ENCODE results near the gene IGF2BP2. TPM values are rescaled to one million over a fixed set of nuclear protein-coding genes. Genes with fewer than 3 reads are reported as not detected.

Gene IGF2BP2
- total and polyA plus RNA-seq, 2 donors from 2014 or later, result 7.7 to 26.9 TPM

DNA sequence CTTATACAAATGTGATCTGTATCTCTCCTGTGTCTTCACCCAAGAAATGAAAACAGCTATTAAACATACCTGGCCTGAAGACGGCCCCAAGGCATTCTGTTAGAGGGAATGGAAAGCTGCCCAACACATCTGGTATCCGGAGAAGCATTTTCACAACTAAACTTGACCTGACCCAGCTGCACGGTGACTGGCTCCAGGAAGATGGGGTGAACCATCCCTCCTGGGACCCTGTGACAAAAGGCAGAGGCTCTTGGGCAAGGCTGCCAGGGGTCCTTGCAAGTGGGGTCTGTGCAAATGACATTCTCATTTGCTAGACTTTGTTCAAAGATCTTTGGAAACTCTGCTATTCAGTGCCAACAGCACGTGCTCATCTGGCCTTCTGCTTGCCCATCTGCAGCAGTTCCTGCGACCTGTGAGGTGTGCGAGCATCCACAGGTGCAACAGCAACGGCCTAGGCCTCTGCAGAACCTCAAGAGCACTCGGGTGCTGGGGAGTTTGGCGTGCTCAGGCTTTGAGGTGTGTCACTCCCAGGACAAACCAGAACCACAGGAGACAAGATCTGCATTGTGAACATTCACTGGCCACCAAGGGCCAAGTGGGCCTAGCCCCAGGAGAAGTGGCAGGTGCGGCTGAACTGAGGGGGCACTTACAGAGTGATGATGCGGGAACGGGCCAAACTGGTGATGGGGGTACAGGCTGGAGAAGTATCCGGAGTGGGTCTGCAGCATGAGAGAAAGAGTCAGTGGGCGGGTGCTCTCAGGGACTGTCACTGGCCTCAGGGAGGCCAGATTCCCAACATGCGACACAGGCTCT lies 166.9 kb downstream of the IGF2BP2 start:
- H3K4me1 ChIP-seq (ENCODE audit: control insufficient read depth in 2 of 3, insufficient read depth in 2 of 3, low read depth in 1 of 3, low read length in 3 of 3), result peaks cover 0 to 2% (median 0%) of the 10 kb centered on the region in 3 donors
- H3K27ac ChIP-seq (ENCODE audit: low read depth in 2 of 2, low read length in 2 of 2), result no peak overlapping the region
- peaks cover 2 to 15% (median 6%) of the 10 kb centered on the region in 3 donors for H3K36me3 ChIP-seq (ENCODE audit: control insufficient read depth in 2 of 3, insufficient read depth in 3 of 3, low read length in 3 of 3)
- H3K9me3 ChIP-seq (ENCODE audit: control insufficient read depth in 2 of 3, insufficient read depth in 1 of 3, low read length in 3 of 3), result no peaks in the 10 kb centered on the region
- H3K4me3 ChIP-seq (ENCODE audit: low read length in 3 of 3), result no peak overlapping the region
- no peak for DNase-seq
- TF ChIP-seq, protein P1, sequence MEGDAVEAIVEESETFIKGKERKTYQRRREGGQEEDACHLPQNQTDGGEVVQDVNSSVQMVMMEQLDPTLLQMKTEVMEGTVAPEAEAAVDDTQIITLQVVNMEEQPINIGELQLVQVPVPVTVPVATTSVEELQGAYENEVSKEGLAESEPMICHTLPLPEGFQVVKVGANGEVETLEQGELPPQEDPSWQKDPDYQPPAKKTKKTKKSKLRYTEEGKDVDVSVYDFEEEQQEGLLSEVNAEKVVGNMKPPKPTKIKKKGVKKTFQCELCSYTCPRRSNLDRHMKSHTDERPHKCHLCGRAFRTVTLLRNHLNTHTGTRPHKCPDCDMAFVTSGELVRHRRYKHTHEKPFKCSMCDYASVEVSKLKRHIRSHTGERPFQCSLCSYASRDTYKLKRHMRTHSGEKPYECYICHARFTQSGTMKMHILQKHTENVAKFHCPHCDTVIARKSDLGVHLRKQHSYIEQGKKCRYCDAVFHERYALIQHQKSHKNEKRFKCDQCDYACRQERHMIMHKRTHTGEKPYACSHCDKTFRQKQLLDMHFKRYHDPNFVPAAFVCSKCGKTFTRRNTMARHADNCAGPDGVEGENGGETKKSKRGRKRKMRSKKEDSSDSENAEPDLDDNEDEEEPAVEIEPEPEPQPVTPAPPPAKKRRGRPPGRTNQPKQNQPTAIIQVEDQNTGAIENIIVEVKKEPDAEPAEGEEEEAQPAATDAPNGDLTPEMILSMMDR (IDR thresholded peaks at IDR 0.05; ENCODE audit: borderline replicate concordance, extremely low read depth, insufficient read depth), result no peak
- no peaks in the 10 kb centered on the region for H3K27me3 ChIP-seq (ENCODE audit: control insufficient read depth, insufficient read depth, low read length)
- FAIRE-seq, result no peak
- intact Hi-C loops (cut with DNase I), result no loop called here
- H3K9ac ChIP-seq (ENCODE audit: low read length in 3 of 3), result no peak overlapping the region

DNA sequence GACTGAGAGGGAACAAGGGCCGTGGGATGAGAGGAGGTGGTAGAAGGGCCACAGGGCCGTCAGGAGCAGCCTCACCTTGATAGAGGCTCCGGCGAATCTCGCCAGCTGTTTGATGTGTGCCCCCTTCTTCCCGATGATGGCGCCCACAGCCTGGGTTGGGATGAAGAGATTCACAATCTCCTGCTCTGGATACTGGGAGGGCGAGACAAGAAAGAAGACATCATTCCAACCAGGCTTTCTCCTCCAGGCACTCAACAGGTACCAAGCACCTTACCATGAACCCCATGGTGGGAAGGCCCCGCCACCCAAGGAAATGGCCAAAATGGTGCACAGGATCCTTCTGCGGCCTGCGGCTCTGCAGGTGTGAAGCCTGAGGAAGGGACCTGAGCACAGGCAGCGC lies 167.6 kb downstream of the IGF2BP2 start:
- Histone ChIP-seq H3K9ac (ENCODE audit: low read length in 3 of 3) (no peak overlapping the region), H3K9me3 (ENCODE audit: control insufficient read depth in 2 of 3, insufficient read depth in 1 of 3, low read length in 3 of 3) (no peaks in the 10 kb centered on the region), H3K4me1 (ENCODE audit: control insufficient read depth in 2 of 3, insufficient read depth in 2 of 3, low read depth in 1 of 3, low read length in 3 of 3) (peaks cover 0 to 2% (median 0%) of the 10 kb centered on the region in 3 donors)

DNA sequence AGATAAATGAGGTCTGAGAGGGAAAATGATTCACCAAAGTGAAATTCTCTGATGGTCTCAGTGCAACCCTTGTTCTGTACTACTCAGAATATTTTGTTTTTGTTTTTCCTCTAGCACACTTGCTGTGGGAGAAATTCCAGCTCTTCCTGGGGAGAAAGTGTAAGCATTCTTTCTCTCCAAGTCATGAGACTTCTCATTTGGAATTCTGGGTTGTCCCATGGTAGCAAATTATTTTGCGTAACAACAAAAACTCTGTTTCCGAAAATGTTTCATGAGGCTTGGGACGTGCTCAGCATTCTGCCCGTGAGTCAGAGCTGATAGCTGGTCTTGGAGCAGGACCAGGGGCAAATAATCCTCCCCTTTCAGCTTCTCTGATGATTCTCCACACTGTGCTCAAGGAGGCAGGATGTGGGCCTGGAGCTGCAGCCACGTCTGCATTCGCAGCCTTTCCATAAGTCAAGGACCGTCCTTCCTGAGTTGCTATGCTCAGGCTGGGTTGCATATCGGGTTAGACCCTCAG lies 168.5 kb downstream of the IGF2BP2 start:
- FAIRE-seq, result no peak

More for the DNA sequence above, 167.6 kb downstream of the IGF2BP2 start:
- Histone ChIP-seq H3K27ac (ENCODE audit: low read depth in 2 of 2, low read length in 2 of 2) (no peak overlapping the region), H3K27me3 (ENCODE audit: control insufficient read depth, insufficient read depth, low read length) (no peaks in the 10 kb centered on the region), H3K36me3 (ENCODE audit: control insufficient read depth in 2 of 3, insufficient read depth in 3 of 3, low read length in 3 of 3) (peaks cover 4 to 21% (median 11%) of the 10 kb centered on the region in 3 donors), H3K4me3 (ENCODE audit: low read length in 3 of 3) (no peak overlapping the region)
- TF ChIP-seq, protein P1 (IDR thresholded peaks at IDR 0.05; ENCODE audit: borderline replicate concordance, extremely low read depth, insufficient read depth), result no peak
- intact Hi-C loops (cut with DNase I), result no loop called here
- no peak for FAIRE-seq
- DNase-seq, result no peak

More for the DNA sequence above, 168.5 kb downstream of the IGF2BP2 start:
- H3K4me3 ChIP-seq (ENCODE audit: low read length in 3 of 3), result no peak overlapping the region
- TF ChIP-seq, protein P1 (IDR thresholded peaks at IDR 0.05; ENCODE audit: borderline replicate concordance, extremely low read depth, insufficient read depth), result no peak
- no peak for DNase-seq
- H3K27me3 ChIP-seq (ENCODE audit: control insufficient read depth, insufficient read depth, low read length), result no peaks in the 10 kb centered on the region
- H3K9me3 ChIP-seq (ENCODE audit: control insufficient read depth in 2 of 3, insufficient read depth in 1 of 3, low read length in 3 of 3), result no peaks in the 10 kb centered on the region
- H3K36me3 ChIP-seq (ENCODE audit: control insufficient read depth in 2 of 3, insufficient read depth in 3 of 3, low read length in 3 of 3), result peaks cover 4 to 19% (median 12%) of the 10 kb centered on the region in 3 donors
- peak overlapping the region; percentile 11 to 57 for H3K27ac ChIP-seq (ENCODE audit: low read depth in 2 of 2, low read length in 2 of 2)
- peaks cover 0 to 2% (median 0%) of the 10 kb centered on the region in 3 donors for H3K4me1 ChIP-seq (ENCODE audit: control insufficient read depth in 2 of 3, insufficient read depth in 2 of 3, low read depth in 1 of 3, low read length in 3 of 3)
- H3K9ac ChIP-seq (ENCODE audit: low read length in 3 of 3), result no peak overlapping the region
- intact Hi-C loops (cut with DNase I), result no loop called here

All from kidney (tissue), 14 donors.